ENCODE results near the gene PLCL2.

PLCL2 gene

GRCh38 chr3:16860234-16860633, 24.5 kb upstream of the PLCL2 start:
- Histone ChIP-seq H4K20me1 (ENCODE audit: control insufficient read depth, insufficient read depth, low read depth, low read length) (no peaks in the 10 kb centered on the region), H3K27me3 (ENCODE audit: control insufficient read depth, low read length) (no peaks in the 10 kb centered on the region), H3K79me2 (ENCODE audit: control insufficient read depth, low read length) (no peaks in the 10 kb centered on the region), H3K4me3 (ENCODE audit: low read length) (no peak overlapping the region), H3K9me3 (ENCODE audit: control insufficient read depth, insufficient read depth, low read length) (no peaks in the 10 kb centered on the region), H3K27ac (ENCODE audit: low read depth, low read length) (no peak overlapping the region), H3F3A (ENCODE audit: control insufficient read depth, insufficient read depth) (no peaks in the 10 kb centered on the region), H3K9me2 (replicated peaks; ENCODE audit: control insufficient read depth, low read length) (no peaks in the 10 kb centered on the region), H3K36me3 (ENCODE audit: control insufficient read depth, low read length) (no peaks in the 10 kb centered on the region), H3K4me1 (ENCODE audit: control insufficient read depth, low read length) (peaks cover 12% of the 10 kb centered on the region), H3K4me2 (ENCODE audit: low read length) (no peak overlapping the region)
- no peak for TF ChIP-seq CTCF (IDR thresholded peaks at IDR 0.05; ENCODE audit: low read depth, low read length, poor library complexity, severe bottlenecking)
- no peak for TF ChIP-seq EZH2phosphoT487 (IDR thresholded peaks at IDR 0.05; ENCODE audit: borderline replicate concordance, low read length)

- no peak overlapping the region for H3K4me3 ChIP-seq (ENCODE audit: low read length)
- H3K79me2 ChIP-seq (ENCODE audit: control insufficient read depth, low read length) = no peaks in the 10 kb centered on the region
- no peaks in the 10 kb centered on the region for H4K20me1 ChIP-seq (ENCODE audit: control insufficient read depth, insufficient read depth, low read depth, low read length)
- H3K4me1 ChIP-seq (ENCODE audit: control insufficient read depth, low read length) = peaks cover 12% of the 10 kb centered on the region
- no peaks in the 10 kb centered on the region for H3F3A ChIP-seq (ENCODE audit: control insufficient read depth, insufficient read depth)
- no peaks in the 10 kb centered on the region for H3K9me3 ChIP-seq (ENCODE audit: control insufficient read depth, insufficient read depth, low read length)
- H3K27me3 ChIP-seq (ENCODE audit: control insufficient read depth, low read length) = no peaks in the 10 kb centered on the region
- H3K4me2 ChIP-seq (ENCODE audit: low read length) = no peak overlapping the region
- no peaks in the 10 kb centered on the region for H3K9me2 ChIP-seq (replicated peaks; ENCODE audit: control insufficient read depth, low read length)
- no peaks in the 10 kb centered on the region for H3K36me3 ChIP-seq (ENCODE audit: control insufficient read depth, low read length)
- TF ChIP-seq CTCF (IDR thresholded peaks at IDR 0.05; ENCODE audit: low read depth, low read length, poor library complexity, severe bottlenecking) (no peak), EZH2phosphoT487 (IDR thresholded peaks at IDR 0.05; ENCODE audit: borderline replicate concordance, low read length) (no peak)
- no peak overlapping the region for H3K27ac ChIP-seq (ENCODE audit: low read depth, low read length)
Observed at GRCh38 chr3:16861432-16861831, 23.3 kb upstream of the PLCL2 start.

- TF ChIP-seq EZH2phosphoT487 (IDR thresholded peaks at IDR 0.05; ENCODE audit: borderline replicate concordance, low read length) (no peak), CTCF (IDR thresholded peaks at IDR 0.05; ENCODE audit: low read depth, low read length, poor library complexity, severe bottlenecking) (no peak)
- Histone ChIP-seq H3K4me2 (ENCODE audit: low read length) (no peak overlapping the region), H3K4me1 (ENCODE audit: control insufficient read depth, low read length) (peaks cover 4% of the 10 kb centered on the region; the same call in 1 of the 2 replicates), H4K20me1 (ENCODE audit: control insufficient read depth, insufficient read depth, low read depth, low read length) (no peaks in the 10 kb centered on the region), H3K36me3 (ENCODE audit: control insufficient read depth, low read length) (no peaks in the 10 kb centered on the region), H3F3A (ENCODE audit: control insufficient read depth, insufficient read depth) (no peaks in the 10 kb centered on the region), H3K9me3 (ENCODE audit: control insufficient read depth, insufficient read depth, low read length) (no peaks in the 10 kb centered on the region), H3K27ac (ENCODE audit: low read depth, low read length) (no peak overlapping the region), H3K4me3 (ENCODE audit: low read length) (no peak overlapping the region), H3K9me2 (replicated peaks; ENCODE audit: control insufficient read depth, low read length) (no peaks in the 10 kb centered on the region), H3K27me3 (ENCODE audit: control insufficient read depth, low read length) (no peaks in the 10 kb centered on the region), H3K79me2 (ENCODE audit: control insufficient read depth, low read length) (no peaks in the 10 kb centered on the region)
Observed at GRCh38 chr3:16864610-16865313, 20.0 kb upstream of the PLCL2 start.
